Thyroid gland (tissue), 4 donors: Measurements from ENCODE around the gene SYNJ2.

Experiments used
- CTCF ChIP-seq, 6 experiments: fragments of 200-600 bp in 3 of 6; fragments of 450-650 bp in 3 of 6; sonication (generic) in 3 of 6; IDR thresholded peaks; one replicate each; pipeline ENCODE4 v1.5.1; 2016 to 2019; ENCODE audit warnings: antibody characterized with exemption in 6 of 6, mild to moderate bottlenecking in 2 of 6, inconsistent platforms in 1 of 6, moderate library complexity in 1 of 6
- POLR2A ChIP-seq, 2 donors: fragments of 450-650 bp; IDR thresholded peaks; one replicate each; pipeline ENCODE4 v1.6.1; 2017; ENCODE audit warnings: antibody characterized with exemption in 2 of 2, mild to moderate bottlenecking in 2 of 2, moderate library complexity in 1 of 2

GRCh38 chr6:157993076-157993475, 11.4 kb downstream of the SYNJ2 start:
- TF ChIP-seq CTCF (IDR thresholded peaks at IDR 0.05) (no peak), POLR2A (IDR thresholded peaks at IDR 0.05) (no peak)
